Activated CD8-positive, alpha-beta memory T cell treated with anti-CD3 and anti-CD28 coated beads, Interleukin-2, amount 50 U/mL, for 24 hours (primary cell): ENCODE results near the gene EXD1.

Experiments
- DNase-seq: peaks from one replicate; pipeline ENCODE4 v3.0.0-alpha.2; 2020; ENCODE audit errors: extremely low read depth

Gene EXD1

DNA sequence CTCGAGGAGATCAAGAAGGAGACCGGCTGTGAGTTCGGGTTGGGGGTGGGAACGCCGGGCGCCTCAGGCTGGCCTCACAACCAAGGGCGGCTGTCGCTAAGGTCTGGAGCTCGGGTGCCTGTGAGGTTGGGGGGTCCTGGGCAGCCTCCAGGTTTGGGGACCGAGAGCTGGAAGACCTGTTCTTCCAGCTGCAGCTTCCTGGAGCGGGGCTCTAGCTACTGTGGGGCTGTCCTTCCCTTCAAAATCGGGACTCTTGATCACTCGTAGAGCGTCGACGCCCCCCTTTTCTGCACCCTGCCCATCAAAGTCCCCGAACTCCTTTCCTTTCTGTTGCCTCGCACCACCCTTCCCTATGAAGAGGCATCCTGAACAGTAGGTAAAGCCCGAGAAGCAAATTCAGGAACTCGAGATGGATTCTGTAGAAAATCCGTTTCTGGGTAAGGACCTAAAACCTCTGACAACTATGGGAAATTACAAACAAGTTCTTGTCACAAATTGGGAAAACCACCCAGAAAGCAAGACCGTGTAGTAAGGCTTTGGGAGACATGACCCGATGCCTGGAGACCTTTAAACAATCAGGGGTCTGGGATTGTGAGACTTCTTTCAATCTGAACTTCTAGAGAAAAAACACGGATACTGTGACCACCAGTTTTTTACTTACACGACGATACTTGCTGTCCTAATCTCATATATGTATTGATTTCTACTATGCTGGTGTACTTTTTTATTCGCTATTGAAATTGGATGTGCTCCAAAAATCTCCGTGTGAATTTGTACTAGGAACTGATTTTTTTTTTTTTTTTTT, 1.1 kb upstream of the EXD1 start:
- peak; percentile 4 for DNase-seq

DNA sequence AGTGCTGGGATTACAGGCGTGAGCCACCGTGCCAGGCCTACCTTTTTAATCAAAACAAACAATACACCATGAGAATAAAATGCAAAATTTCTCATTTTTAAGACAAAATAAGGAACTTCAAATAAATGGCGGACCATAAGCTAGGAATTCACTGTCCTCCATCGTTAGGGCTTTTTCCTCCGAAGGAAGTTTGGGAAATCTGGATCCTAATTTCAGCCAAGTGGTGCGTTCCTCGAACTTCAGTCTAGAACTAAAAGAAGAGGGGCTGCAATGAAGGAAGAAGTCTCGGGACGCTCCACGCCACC, 260 bp downstream of the EXD1 start:
- no peak for DNase-seq

DNA sequence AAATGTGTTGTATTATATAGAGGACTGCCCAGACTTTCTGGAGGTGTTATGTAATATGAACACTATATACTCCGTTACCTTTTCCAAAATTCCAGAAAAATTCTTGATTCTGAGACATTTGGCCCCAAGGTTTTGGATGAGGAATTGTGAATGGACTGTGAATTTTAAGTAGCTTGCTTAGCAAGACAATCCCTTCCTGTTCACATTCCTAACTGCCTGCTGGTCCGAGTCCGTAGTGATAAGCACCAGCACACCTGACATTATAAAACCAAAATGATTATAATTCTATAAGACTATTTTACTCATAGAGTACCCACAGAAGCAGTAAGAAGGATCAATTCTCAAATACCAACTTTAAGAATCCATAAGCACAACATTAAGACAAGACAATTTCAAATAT, 11.2 kb downstream of the EXD1 start:
- no peak for DNase-seq

DNA sequence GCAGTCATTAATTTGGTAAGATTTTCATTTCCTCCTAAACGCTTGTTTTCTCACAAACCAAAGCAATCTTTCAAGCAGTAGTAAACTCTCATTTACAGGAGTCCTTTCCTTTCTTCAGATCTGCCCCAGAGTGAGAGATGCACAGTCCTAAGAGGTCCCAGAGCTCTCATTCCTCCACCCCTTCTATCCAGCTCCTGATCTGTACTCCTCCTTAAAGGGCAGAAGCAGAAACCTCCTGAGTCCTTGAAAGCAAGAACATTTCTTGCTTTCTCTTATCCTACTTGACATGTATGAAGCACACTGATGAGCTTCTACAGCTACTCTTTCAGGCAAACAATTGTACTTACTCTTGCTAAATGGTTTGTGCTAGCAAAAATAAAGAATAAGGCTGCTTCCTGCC, 11.7 kb downstream of the EXD1 start:
- no peak for DNase-seq

DNA sequence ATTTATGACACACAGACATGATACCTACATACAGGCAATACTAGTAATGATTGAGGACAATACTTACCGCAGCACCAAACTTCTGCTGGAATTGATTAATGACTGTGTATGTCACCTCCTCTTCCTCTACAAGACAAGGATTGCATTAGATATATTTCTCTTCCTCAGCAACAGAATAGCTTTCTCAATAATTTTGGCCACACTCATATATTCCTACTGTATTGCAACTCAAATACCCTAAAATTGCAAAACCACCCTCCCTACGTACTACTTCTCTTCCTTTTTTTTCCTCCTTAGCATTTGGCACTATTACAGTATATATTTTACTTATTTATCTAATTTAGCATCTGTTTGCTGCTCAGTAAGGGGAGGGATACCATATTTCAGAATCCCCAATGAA, 14.8 kb downstream of the EXD1 start:
- DNase-seq = no peak

DNA sequence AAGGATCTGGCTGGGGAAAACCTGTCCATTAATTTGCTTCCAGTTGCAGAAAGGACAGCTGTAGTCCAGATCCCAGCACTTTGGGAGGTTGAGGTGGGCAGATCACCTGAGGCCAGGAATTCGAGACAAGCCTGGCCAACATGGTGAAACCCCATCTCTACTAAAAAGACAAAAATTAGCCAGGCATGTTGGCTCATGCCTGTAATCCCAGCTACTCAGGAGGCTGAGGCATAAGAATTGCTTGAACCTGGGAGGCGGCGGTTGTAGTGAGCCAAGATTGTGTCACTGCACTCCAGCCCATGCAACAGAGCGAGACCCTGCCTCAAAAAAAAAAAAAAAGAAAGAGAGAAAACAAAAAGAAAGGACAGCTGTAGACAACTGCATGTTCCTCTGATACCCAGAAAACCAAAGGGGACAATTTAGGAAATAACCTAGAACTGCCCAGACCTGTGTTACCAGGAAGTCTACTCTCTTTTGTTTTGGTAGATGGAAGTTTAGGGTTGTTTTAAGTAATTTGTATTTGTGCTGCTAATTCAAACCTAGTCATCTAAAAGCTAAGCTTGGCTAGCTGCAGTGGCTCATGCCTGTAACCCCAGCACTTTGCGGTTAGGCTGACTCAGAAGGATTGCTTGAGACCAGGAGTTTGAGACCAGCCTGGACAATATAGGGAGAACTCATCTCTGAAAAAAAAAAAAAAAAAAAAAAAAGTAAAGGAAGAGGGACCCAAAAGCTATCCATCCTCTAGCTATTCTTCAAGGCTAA, 22.7 kb downstream of the EXD1 start:
- DNase-seq = no peak

DNA sequence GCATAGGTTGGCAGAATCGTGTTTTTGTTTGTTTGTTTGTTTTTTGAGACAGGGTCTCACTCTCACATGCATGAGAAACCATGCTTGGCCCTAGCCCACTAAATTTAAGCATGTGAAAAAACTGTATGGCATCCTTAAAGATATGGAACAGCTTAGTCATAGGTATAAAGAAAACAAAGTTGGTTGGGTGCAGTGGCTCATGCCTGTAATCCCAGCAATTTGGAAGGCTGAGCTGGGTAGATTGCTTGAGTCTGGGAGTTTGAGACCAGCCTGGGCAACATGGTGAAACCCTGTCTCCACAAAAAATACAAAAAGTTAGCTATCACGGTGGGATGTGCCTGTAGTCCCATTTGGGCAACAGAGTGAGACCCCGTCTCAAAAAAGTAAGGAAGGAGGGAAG, 25.2 kb downstream of the EXD1 start:
- no peak for DNase-seq

DNA sequence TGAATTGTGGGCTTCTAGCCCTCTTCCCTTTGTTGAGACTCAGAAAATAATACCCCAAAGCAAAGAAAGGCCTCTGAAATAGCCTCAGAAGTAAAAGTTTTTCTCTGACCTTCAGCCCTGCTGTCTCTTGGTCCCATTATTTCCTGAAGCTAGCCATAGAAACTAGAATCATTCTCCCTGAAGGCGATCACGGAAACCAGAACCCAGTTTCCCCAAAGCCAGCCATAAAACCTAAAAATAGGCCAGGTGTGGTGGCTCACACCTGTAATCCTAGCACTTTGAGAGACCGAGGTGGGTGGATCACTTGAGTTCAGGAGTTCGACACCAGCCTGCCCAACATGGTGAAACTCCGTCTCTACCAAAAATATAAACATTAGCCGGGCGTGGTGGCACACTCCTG, 27.2 kb downstream of the EXD1 start:
- no peak for DNase-seq

DNA sequence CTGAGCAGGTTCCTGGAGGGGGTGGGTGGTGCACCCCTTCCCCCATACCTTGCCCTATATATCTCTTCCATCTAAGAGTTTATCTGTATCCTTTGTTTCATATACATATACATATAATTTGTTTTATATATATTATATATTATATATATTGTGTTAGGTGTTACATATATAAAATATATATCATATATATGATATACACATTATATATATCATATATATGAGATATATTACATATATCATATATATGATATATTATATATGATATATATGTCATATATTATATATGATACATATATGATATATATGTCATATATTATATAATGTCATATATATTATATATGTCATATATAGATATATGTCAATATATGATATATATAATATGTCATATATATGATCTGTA, 31.1 kb downstream of the EXD1 start:
- no peak for DNase-seq

DNA sequence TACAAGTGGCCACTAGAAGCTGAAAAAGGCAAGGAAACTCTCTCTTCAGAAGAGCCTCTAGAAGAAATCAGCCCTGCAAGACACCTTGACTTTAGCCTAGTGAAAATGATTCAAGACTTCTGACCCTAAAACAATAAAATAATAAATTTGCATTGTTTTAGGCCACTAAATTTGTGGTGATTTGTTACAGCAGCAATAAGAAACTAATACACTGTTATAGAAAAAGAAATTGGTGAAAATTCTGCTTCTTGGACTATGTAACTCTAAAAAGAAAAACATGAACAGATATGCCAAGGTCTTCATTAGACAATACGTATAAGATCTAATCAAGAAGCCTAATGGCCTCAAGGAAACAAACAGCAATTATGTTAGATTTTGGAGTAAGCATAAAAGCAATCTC, 36.1 kb downstream of the EXD1 start:
- no peak for DNase-seq

DNA sequence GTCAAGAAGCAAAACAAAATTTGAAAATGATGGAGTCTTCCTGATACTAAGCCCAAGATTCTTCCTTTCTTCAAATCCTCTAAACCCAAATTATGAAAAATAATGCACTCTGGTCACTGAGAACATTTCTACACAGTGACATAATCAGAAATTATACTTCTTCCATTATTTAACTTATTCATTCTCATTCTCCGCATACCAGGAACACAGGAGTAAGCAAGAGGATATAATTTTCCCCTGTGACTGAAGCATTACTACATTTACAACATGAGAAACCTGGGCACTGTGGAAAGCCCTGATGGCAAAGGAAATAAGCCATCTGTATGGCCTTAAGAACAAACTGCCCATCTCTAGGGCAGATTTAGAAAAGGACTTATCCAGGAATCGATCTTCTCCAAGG, 47.0 kb downstream of the EXD1 start:
- DNase-seq = no peak

DNA sequence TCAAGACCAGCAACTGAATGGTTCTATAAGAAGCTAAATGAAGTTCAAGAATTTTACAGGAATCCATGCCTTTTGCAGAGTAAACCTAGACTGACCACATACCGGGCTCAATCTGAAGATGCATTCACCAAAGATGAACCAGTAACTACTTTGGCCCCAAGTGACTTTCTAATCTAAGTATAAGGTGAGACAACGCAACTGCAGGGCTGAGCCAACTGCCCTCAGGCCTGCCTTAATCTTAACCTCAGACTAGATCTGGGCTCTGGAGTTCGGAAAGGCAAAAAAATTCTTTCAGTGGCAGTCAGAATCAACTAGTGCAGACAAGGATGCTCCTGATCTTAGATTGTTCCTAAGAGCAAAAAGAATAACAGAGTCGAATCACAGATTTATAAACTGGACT, 48.3 kb downstream of the EXD1 start:
- no peak for DNase-seq

DNA sequence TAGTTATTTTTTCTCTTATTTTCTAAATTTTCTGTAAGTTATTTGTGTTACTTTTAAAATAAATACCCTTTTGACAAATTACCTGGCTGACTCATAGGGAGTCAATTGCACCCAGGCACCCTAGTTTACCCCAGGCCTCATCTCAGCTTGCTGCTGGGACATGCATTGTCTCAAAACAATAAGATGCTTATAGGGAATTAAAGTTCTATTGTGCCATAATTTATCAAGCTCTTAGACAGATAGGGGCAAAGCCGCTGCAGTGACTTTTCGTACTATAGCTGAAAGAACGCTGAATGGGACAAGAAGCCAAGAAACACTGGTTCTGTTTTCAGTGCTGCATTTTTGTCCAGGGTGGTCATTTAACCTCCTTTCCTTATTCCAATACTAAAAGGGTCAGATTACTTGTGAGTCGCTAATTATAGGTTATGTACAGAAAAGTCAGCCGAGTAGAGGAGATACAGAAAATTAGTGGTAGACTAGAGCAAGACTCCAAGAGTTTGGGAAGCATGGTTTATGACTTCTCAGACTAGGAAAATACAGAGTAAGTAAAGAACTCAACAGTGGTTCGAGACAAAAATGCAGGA, 50.3 kb downstream of the EXD1 start:
- DNase-seq = no peak

DNA sequence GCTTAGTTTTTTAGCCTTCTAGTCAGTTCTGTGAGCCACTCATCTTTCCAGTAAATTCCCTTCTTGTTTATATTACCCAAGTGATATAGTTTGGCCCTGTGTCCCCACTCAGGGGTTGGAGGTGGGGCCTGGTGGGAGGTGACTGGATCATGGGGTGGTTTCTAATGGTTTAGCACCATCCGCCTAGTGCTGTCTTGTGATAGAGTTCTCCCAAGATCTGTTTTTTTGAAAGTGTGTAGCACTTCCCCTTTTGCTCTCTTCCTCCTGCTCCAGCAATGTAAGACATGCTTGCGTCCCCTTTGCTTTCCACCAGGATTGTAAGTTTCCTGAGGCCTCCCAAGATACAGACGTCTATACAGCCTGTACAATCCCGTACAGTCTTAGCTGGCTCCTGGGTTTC, 60.8 kb downstream of the EXD1 start:
- no peak for DNase-seq

DNA sequence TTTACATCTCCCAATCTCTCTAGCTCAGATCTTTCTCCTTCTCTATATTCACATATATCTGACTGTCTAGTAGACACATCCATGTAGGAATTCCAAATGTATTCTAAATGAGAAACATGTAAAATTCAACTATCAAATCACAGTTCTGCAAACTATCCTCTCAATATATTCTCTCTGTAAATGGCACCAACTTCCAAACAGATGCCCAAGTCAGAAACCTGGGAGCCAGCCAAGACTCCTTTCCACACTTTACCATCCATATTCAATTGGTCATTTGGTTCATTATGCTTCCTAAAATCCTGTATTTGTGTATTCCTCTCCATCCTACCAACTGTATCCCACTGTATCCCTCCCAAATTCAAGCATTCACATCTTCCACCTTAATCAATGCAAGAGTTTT, 61.5 kb downstream of the EXD1 start:
- no peak for DNase-seq

DNA sequence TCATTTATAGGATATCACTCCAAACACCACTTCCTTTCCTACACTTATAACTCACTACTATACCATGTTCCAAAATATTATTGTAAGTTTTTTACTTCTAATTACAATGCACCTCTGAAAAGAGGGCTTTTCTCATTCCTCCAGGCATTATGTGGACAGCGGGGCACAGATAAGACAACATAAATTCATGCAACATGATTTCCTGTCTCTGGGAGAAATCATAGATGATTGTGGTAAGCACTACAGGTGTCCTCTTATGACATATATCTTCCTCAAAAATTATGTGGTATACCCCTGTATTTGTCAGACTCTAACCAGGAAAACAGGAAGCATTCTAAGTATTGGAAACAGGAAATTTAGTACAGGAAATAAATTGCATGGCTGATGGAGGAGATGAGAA, 68.8 kb downstream of the EXD1 start:
- DNase-seq = no peak

DNA sequence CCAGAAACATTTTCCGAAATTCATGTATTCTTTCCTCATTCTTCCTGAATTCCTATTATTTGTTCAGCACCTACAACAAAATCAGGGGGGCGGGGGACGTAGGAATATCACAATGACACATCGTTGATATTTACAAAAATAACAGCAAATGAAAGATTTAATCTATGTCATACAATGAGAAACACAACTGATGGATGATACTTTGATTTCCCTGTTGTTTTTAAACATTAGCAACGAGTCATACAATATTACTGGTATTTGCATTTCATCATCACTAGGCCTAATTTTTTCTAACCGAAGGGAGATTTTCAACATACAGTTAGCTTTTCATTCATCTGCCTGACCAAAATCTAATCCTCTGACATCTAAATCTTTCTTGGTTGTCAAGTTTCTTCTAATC, 69.2 kb downstream of the EXD1 start:
- no peak for DNase-seq

DNA sequence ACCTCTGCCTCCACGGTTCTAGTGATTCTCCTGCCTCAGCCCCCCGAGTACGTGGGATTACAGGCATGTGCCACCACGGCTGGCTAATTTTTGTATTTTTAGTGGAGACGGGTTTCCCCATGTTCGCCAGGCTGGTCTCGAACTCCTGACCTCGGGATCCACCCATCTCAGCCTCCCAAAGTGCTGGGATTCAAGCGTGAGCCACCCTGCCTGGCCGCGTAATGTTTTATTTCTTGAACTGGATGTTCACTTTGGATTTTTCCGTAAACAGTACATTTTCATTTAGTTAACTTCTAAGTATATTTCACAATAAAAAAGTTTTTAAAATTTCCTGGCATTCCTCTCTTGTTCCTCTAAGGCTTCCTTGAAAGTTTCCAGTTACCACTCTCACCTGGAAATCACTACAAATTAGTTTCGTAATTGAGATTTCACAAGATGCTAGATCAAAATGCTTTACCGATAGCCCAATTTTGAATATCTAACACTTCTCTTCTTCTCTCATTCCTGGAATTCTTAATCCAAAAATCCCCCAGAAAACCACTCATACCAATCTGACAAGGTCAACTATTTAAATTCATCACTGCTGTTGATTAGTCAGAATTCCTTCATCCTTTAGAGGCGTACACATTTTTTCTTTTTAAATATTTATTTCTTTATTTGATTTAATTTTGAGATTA, 69.8 kb downstream of the EXD1 start:
- DNase-seq = no peak

DNA sequence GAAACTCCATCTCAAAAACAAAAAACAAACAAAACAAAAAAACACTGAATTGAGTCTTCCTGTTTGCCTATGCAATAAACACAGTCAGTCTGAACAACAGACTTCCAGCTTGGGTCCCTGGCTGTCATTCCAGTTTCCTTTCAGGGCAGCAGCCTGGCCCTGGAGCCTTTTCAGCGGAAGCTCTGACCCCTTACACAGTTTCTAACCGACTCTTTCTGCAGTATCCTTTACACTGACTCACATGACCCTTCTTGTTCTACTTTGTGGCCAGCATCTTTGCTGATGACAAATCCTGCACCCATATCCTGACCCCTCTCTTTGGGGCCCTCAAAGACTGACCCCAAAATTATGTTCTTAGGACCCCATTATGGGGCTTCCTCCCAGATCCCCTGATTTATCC, 76.1 kb downstream of the EXD1 start:
- DNase-seq = no peak

DNA sequence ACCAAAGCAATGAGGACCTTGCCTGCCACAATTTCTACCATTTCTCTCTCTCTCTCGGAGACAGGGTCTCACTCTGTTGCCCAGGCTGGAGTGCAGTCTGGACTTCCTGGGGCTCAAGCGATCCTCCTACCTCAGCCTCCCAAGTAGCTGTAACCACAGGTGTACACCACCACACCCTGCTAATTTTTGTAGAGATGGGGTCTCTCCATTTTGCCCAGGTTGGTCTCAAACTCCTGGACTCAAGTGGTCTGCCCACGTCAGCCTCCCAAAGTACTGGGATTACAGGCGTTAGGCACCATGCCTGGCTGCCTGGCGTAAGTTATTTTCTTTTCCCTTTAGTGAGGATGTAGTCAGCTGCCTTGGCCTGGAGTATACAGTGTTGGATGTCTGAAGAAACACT, 76.8 kb downstream of the EXD1 start:
- no peak for DNase-seq

DNA sequence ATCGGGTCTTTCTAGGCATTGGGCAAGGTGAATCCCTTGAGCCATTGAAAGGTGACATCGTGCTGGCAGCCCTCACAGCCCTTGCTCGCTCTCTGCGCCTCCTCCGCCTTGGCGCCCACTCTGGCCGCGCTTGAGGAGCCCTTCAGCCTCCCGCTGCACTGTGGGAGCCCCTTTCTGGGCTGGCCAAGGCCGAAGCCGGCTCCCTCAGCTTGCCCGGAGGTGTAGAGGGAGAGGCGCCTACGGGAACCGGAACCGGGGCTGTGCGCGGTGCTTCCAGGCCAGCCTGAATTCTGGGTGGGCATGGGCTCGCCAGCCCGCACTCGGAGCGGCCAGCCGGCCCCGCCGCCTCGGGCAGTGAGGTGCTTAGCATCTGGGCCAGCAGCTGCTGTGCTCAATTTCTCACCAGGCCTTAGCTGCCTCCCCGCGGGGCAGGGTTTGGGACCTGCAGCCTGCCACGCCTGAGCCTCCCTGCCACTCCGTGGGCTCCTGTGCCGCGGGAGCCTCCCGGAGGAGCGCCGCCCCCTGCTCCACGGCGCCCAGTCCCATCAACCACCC, 79.0 kb downstream of the EXD1 start:
- DNase-seq = no peak

DNA sequence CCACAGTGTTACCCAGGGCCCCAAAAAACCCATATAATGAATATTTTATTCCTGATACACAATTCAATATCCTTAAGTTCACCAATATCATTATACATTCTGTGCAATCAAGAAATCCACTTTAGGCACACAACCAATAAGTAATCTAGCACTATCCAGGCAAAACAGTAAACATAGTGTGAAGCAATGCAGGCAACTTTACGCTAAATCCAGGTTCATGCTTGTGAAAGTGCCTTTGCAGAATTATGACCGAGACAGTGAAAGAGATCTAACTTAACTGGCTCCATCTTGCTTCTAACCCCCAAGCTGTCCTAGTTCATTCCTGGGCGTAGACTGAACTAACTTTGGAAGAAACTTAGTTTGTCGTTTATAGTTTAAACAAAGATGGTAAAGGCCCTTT, 80.3 kb downstream of the EXD1 start:
- DNase-seq = no peak

DNA sequence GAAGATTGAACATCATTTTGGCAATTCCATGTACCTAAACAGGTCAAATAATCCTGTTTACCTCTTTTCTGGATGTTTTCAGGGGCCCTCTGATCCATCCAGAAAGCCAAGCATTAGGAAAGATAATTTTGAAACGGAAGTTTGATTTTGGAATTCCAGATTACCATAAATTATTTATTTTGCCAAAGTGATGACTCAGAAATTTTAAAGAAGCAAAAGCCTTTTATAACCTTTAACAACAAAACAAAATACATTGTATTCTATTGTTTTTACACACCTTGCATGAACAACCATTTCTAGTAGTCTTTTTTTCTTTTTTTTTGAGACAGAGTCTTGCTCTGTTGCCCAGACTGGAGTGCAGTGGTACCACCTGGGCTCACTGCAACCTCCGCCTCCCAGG, 82.5 kb downstream of the EXD1 start:
- DNase-seq = no peak
